Ovary (tissue), 3 donors: Measurements from ENCODE around the gene KCNH8.

Experiments
- CTCF ChIP-seq, 3 donors: fragments of 450-650 bp in 2 of 3; fragments of 200-600 bp in 1 of 3; IDR thresholded peaks; one replicate each; pipeline versions ENCODE4 v1.5.1 to v1.8.0; 2016 to 2022; ENCODE audit warnings: antibody characterized with exemption in 3 of 3, mild to moderate bottlenecking in 1 of 3
- EP300 ChIP-seq: sonication (generic); formaldehyde crosslinking; IDR thresholded peaks from one replicate; pipeline ENCODE4 v1.6.1; 2017; ENCODE audit warnings: antibody characterized with exemption
- POLR2A ChIP-seq: fragments of 450-650 bp; IDR thresholded peaks from one replicate; pipeline ENCODE4 v1.6.1; 2017; ENCODE audit warnings: antibody characterized with exemption, mild to moderate bottlenecking, moderate library complexity
- donor health status: DM: no; HTN: no; CAD: no.

GRCh38 chr3:19574268-19574667 is 426.0 kb downstream of the KCNH8 start:
- TF ChIP-seq CTCF (IDR thresholded peaks at IDR 0.05) (no peak), EP300 (no peak), POLR2A (no peak)
